ENCODE results near the gene OR2A5. TPM values are rescaled to one million over a fixed set of nuclear protein-coding genes. Genes with fewer than 3 reads are reported as not detected.

The OR2A5 gene
- total and polyA plus RNA-seq, 2 of the 4 experiments (the other 2 are of a cell fraction), result not detected

Small RNA genes within 50 kb of the gene (microRNA-seq; reads per million reads assigned to microRNA genes)
- not detected for gene OR2A41P (ENCODE audit: insufficient read depth, insufficient read length)

Small RNA genes within 50 kb of the gene (small RNA-seq; reads per million reads assigned to genes)
- 0 reads per million in 5 experiments for gene OR2A41P

Other genes starting within 250 kb of the OR2A5 start
- 86.4 and 91.8 TPM in 2 replicates for gene TCAF1, start 146.8 kb upstream of the OR2A5 start, total RNA-seq (2012; rRNA removed)
- gene TCAF1, start 146.8 kb upstream of the OR2A5 start, polyA plus RNA-seq (2012; rRNA removed), result 35.1 and 39.3 TPM in 2 replicates
- gene OR2F2, start 113.7 kb upstream of the OR2A5 start, total RNA-seq (2012; rRNA removed), result not detected in 2 replicates
- not detected in 2 replicates for gene OR2F2, start 113.7 kb upstream of the OR2A5 start, polyA plus RNA-seq (2012; rRNA removed)
- gene OR2F1, start 94.1 kb upstream of the OR2A5 start, total RNA-seq (2012; rRNA removed), result not detected in 2 replicates
- gene OR2F1, start 94.1 kb upstream of the OR2A5 start, polyA plus RNA-seq (2012; rRNA removed), result not detected in 2 replicates
- gene OR6B1, start 48.6 kb upstream of the OR2A5 start, total RNA-seq (2012; rRNA removed), result not detected in 2 replicates
- gene OR6B1, start 48.6 kb upstream of the OR2A5 start, polyA plus RNA-seq (2012; rRNA removed), result not detected in 2 replicates
- gene OR2A25, start 20.9 kb downstream of the OR2A5 start, total RNA-seq (2012; rRNA removed), result not detected in 2 replicates
- not detected in 2 replicates for gene OR2A25, start 20.9 kb downstream of the OR2A5 start, polyA plus RNA-seq (2012; rRNA removed)
- not detected in 2 replicates for gene OR2A12, start 37.3 kb downstream of the OR2A5 start, total RNA-seq (2012; rRNA removed)
- gene OR2A12, start 37.3 kb downstream of the OR2A5 start, polyA plus RNA-seq (2012; rRNA removed), result not detected in 2 replicates
- not detected in 2 replicates for gene OR2A2, start 60.6 kb downstream of the OR2A5 start, total RNA-seq (2012; rRNA removed)
- gene OR2A2, start 60.6 kb downstream of the OR2A5 start, polyA plus RNA-seq (2012; rRNA removed), result not detected in 2 replicates
- not detected in 2 replicates for gene OR2A14, start 74.2 kb downstream of the OR2A5 start, total RNA-seq (2012; rRNA removed)
- not detected in 2 replicates for gene OR2A14, start 74.2 kb downstream of the OR2A5 start, polyA plus RNA-seq (2012; rRNA removed)
- not detected in 2 replicates for gene CTAGE4, start 134.5 kb downstream of the OR2A5 start, total RNA-seq (2012; rRNA removed)
- gene CTAGE4, start 134.5 kb downstream of the OR2A5 start, polyA plus RNA-seq (2012; rRNA removed), result 0.03 TPM in 1 of 2 replicates, not detected in the other
- gene ARHGEF35, start 146.9 kb downstream of the OR2A5 start, total RNA-seq (2012; rRNA removed), result not detected in 2 replicates
- not detected in 2 replicates for gene ARHGEF35, start 146.9 kb downstream of the OR2A5 start, polyA plus RNA-seq (2012; rRNA removed)
- not detected in 2 replicates for gene OR2A42, start 190.7 kb downstream of the OR2A5 start, total RNA-seq (2012; rRNA removed)
- not detected in 2 replicates for gene OR2A42, start 190.7 kb downstream of the OR2A5 start, polyA plus RNA-seq (2012; rRNA removed)
- gene OR2A7, start 215.8 kb downstream of the OR2A5 start, total RNA-seq (2012; rRNA removed), result not detected in 2 replicates
- gene OR2A7, start 215.8 kb downstream of the OR2A5 start, polyA plus RNA-seq (2012; rRNA removed), result not detected in 2 replicates
- gene CTAGE8, start 220.3 kb downstream of the OR2A5 start, total RNA-seq (2012; rRNA removed), result not detected in 2 replicates
- gene CTAGE8, start 220.3 kb downstream of the OR2A5 start, polyA plus RNA-seq (2012; rRNA removed), result not detected in 2 replicates

All from IMR-90 (cell line).